Testis (tissue), 3 donors: ENCODE data around the gene GAPVD1. TPM values are rescaled to one million over a fixed set of nuclear protein-coding genes. Genes with fewer than 3 reads are reported as not detected.

Experiments used
- DNase-seq: peaks from one replicate; pipeline ENCODE4 v3.0.0-alpha.2; 2019
- H3K27ac ChIP-seq, 2 donors: fragments of 200-600 bp; sonication (generic); one replicate each; pipeline ENCODE4 v1.5.1; 2019
- H3K27me3 ChIP-seq: fragments of 200-600 bp; sonication (generic); one replicate; pipeline ENCODE4 v1.5.1; 2019
- H3K36me3 ChIP-seq: fragments of 200-600 bp; sonication (generic); one replicate; pipeline ENCODE4 v1.5.1; 2017; ENCODE audit warnings: low read depth; ENCODE audit errors: missing control alignments
- H3K4me1 ChIP-seq: fragments of 200-600 bp; sonication (generic); one replicate; pipeline ENCODE4 v1.5.1; 2019
- H3K4me3 ChIP-seq, 2 donors: fragments of 200-600 bp; sonication (generic); one replicate each; pipeline ENCODE4 v1.5.1; 2017 to 2019
- H3K9me3 ChIP-seq: fragments of 200-600 bp; sonication (generic); one replicate; pipeline ENCODE4 v1.5.1; 2017
- POLR2A ChIP-seq: fragments of 450-650 bp; IDR thresholded peaks from one replicate; pipeline ENCODE4 v1.6.1; 2017; ENCODE audit warnings: antibody characterized with exemption, mild to moderate bottlenecking, moderate library complexity
- WGBS, 2 donors: methylation state at CpG; one replicate each; pipeline ENCODE4 v1.1.5; 2018; 5-methylcytosine and 5-hydroxymethylcytosine counted together
- intact Hi-C: fragments of 100-400 bp; cut with DNase I; formaldehyde crosslinking; loops from one replicate; pipeline ENCODE4 v1.15.1; 2023; ENCODE audit warnings: low total_unique reads
- polyA plus RNA-seq: library from polyadenylated mRNA; stranded (reverse); fragments of 350-450 nt; fragmentation: Illumina TruSeq; extraction: RNeasy Lipid Tissue Mini Kit (QIAGEN cat#74804); gene quantifications from one replicate; pipeline ENCODE4 v1.2.3, GENCODE V29; 2014; ENCODE audit warnings: low read depth, low replicate concordance; ENCODE audit not compliant: insufficient read depth
- total RNA-seq, 2 donors: library from RNA; depleted of rRNA; stranded (reverse); fragments of >200 nt; gene quantifications; one replicate each; pipeline ENCODE4 v1.2.3, GENCODE V29; 2016
- TF ChIP-seq, protein P1 (sequence below), 3 experiments: fragments of 450-650 bp in 2 of 3; fragments of 200-600 bp in 1 of 3; sonication (generic) in 1 of 3; IDR thresholded peaks; one replicate each; pipeline ENCODE4 v1.5.1; 2016 to 2019; ENCODE audit warnings: antibody characterized with exemption in 3 of 3, mild to moderate bottlenecking in 2 of 3, moderate library complexity in 1 of 3

Gene GAPVD1
- total and polyA plus RNA-seq, 3 donors from 2014 or later: 76.9 to 82.3 (median 80.0) TPM

DNA sequence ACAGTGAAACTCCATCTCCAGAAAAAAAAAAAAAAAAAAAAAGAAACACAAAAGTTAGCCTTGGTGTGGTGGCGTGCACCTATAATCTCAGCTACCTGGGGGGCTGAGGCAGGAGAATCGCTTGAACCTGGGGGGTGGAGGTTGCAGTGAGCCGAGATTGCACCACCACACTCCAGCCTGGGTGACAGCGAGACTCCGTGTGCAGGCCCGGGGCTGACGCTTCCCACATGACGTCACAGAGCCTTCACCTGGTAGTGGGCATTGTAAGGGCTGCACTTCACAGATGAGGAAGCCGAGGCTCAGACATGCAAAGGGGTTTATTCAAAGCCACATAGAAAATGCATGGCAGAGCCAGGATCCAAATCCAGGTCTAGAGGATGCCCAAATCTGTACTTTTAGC lies 114.2 kb downstream of the GAPVD1 start:
- Histone ChIP-seq H3K9me3 (no peaks in the 10 kb centered on the region), H3K27ac (no peak overlapping the region), H3K27me3 (no peaks in the 10 kb centered on the region), H3K36me3 (no peaks in the 10 kb centered on the region), H3K4me3 (no peak overlapping the region), H3K4me1 (no peaks in the 10 kb centered on the region)
- DNase-seq: no peak
- TF ChIP-seq, protein P1, sequence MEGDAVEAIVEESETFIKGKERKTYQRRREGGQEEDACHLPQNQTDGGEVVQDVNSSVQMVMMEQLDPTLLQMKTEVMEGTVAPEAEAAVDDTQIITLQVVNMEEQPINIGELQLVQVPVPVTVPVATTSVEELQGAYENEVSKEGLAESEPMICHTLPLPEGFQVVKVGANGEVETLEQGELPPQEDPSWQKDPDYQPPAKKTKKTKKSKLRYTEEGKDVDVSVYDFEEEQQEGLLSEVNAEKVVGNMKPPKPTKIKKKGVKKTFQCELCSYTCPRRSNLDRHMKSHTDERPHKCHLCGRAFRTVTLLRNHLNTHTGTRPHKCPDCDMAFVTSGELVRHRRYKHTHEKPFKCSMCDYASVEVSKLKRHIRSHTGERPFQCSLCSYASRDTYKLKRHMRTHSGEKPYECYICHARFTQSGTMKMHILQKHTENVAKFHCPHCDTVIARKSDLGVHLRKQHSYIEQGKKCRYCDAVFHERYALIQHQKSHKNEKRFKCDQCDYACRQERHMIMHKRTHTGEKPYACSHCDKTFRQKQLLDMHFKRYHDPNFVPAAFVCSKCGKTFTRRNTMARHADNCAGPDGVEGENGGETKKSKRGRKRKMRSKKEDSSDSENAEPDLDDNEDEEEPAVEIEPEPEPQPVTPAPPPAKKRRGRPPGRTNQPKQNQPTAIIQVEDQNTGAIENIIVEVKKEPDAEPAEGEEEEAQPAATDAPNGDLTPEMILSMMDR (IDR thresholded peaks at IDR 0.05): no peak
- no peak for TF ChIP-seq POLR2A
- intact Hi-C loops: no loop called here
- WGBS, 2 donors: 88 to 89% methylated on average over 8 to 9 of the region's 9 CpGs

DNA sequence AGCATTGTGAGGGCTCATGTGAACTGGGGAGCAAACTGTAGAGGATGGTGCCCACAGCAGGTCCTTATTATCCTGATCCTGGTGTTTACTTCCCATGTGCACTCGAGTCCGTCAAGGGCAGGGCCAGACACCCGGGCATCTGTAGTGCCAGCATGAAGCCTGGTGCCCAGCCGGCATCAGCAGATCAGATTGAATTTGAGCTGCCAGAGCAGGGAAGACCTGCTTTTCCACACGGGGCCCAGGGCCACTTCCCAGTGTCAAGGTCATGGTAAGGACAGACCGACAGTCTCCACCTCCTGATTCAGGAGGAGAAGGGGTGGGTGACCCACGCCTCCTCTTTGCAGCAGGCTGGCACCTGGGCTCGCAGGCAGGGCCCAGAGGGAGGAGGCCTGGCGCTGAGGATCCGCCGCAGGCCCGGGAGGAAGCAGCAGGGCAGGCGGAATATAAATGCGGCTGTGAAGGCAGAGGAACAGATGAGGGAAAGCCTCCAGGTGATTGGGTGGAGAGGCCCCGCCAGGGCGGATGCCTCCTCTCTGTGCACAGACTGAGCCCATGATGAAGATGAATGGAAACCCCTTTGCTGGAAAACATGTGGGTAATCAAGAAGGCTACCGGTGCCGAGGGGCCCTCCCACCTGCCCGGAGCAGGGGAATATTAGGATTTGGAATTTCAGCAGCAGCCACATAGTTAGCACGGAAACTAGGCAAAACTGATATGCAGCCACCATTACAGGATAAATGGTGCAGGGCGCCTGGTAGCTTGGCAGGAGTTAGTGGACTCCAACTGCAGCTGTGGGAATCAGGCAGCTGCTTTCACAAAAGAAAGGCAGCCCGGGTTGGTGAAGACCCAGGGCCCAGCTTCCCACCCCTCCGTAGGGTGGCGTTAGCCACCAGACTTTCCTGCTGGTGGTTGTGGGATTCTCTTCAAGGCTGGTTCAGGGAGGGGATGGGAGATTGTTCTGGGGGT lies 114.9 kb downstream of the GAPVD1 start:
- Histone ChIP-seq H3K27me3 (no peaks in the 10 kb centered on the region), H3K4me1 (no peaks in the 10 kb centered on the region), H3K9me3 (no peaks in the 10 kb centered on the region), H3K27ac (no peak overlapping the region), H3K4me3 (no peak overlapping the region), H3K36me3 (no peaks in the 10 kb centered on the region)
- no peak for DNase-seq
- TF ChIP-seq, protein P1 (IDR thresholded peaks at IDR 0.05): no peak
- no peak for TF ChIP-seq POLR2A
- intact Hi-C loops: no loop called here
- WGBS, 2 donors: 62 to 78% methylated on average over 15 to 22 of the region's 24 CpGs

DNA sequence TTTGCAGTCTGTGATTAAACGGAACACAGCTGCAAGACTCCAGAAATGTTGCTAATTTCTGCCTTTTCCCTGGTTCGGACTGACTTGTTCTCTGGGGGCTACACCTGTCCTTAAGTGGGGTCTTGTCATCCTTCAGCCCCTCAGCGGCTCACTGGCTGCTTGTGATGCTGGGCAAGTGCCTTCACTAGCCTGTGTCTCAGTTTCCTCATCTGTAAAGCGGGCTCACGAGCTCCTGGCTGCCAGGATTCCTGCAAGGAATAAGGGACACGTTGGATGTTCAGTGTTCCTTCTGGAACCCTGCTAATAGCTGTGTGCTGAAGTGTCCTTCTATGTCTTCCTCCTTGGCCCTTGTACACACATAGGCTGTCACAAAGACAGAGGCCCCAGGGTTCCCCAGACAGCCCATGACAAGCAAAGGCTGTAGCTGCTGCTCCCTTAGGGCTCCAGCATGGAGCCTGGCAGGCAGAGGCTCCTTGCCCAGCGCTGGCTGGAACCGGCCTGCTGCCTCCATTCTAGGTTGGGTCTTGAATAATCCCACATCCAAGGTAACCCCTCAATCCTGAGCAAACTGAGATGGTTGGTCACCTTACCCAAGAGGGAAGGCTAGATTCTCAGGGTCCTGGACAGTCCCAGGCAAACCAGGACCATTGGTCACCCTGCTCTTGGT lies 116.1 kb downstream of the GAPVD1 start:
- H3K27ac ChIP-seq: no peak overlapping the region
- no peaks in the 10 kb centered on the region for H3K27me3 ChIP-seq
- no peaks in the 10 kb centered on the region for H3K36me3 ChIP-seq
- no peaks in the 10 kb centered on the region for H3K9me3 ChIP-seq
- WGBS, 2 donors: 76 to 79% methylated on average over 6 to 8 of the region's 8 CpGs
- H3K4me1 ChIP-seq: no peaks in the 10 kb centered on the region
- H3K4me3 ChIP-seq: no peak overlapping the region
- no peak for DNase-seq
- no peak for TF ChIP-seq POLR2A
- TF ChIP-seq, protein P1 (IDR thresholded peaks at IDR 0.05): no peak
- intact Hi-C loops: no loop called here

DNA sequence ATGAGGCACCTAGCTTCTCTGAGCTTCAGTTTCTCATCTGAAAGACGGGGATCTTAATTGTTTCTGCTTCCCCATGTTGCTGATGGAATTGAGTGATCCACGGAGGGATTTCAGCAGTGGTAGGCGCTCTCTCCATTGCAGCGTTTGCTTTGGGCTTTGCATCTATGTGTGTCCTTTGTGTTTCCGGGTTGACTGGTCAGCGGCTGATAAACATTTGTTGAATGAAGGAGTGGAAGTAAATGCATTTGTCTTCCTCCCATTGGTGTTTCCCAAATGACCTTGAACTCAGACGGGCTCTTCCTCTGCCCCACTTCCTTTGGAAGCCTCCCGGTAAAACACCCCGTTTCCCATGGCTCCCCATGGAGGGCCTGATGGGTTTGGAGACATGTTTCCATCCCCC lies 117.2 kb downstream of the GAPVD1 start:
- Histone ChIP-seq H3K9me3 (no peaks in the 10 kb centered on the region), H3K36me3 (no peaks in the 10 kb centered on the region), H3K27me3 (no peaks in the 10 kb centered on the region), H3K4me1 (no peaks in the 10 kb centered on the region), H3K27ac (no peak overlapping the region), H3K4me3 (no peak overlapping the region)
- TF ChIP-seq POLR2A: no peak
- TF ChIP-seq, protein P1 (IDR thresholded peaks at IDR 0.05): no peak
- intact Hi-C loops: no loop called here
- WGBS, 2 donors: 64 to 68% methylated on average over 9 of the region's 9 CpGs
- no peak for DNase-seq
